Measurements from ENCODE around the gene GRIP1. TPM values are rescaled to one million over a fixed set of nuclear protein-coding genes. Genes with fewer than 3 reads are reported as not detected.

GRIP1 gene
- total and polyA plus RNA-seq, 2 donors from 2014 or later: 3.9 to 18.4 TPM

GRCh38 chr12:66707002-66707697, 28.3 kb upstream of the GRIP1 start:
- TF ChIP-seq CTCF (IDR thresholded peaks at IDR 0.05; ENCODE audit: borderline replicate concordance, extremely low read depth, insufficient read depth): no peak
- FAIRE-seq: no peak
- intact Hi-C loops (cut with DNase I): no loop called here

GRCh38 chr12:66699738-66700482, 21.0 kb upstream of the GRIP1 start:
- no peaks in the 10 kb centered on the region for H3K9me3 ChIP-seq (ENCODE audit: control insufficient read depth in 2 of 3, insufficient read depth in 1 of 3, low read length in 3 of 3)
- no peak for FAIRE-seq
- TF ChIP-seq CTCF (IDR thresholded peaks at IDR 0.05; ENCODE audit: borderline replicate concordance, extremely low read depth, insufficient read depth): no peak
- H3K36me3 ChIP-seq (ENCODE audit: control insufficient read depth in 2 of 3, insufficient read depth in 3 of 3, low read length in 3 of 3): no peaks in the 10 kb centered on the region
- no peak overlapping the region for H3K9ac ChIP-seq (ENCODE audit: low read length in 3 of 3)
- H3K27ac ChIP-seq (ENCODE audit: low read depth in 2 of 2, low read length in 2 of 2): no peak overlapping the region
- no peak for DNase-seq
- no peaks in the 10 kb centered on the region for H3K4me1 ChIP-seq (ENCODE audit: control insufficient read depth in 2 of 3, insufficient read depth in 2 of 3, low read depth in 1 of 3, low read length in 3 of 3)
- no peaks in the 10 kb centered on the region for H3K27me3 ChIP-seq (ENCODE audit: control insufficient read depth, insufficient read depth, low read length)
- no peak overlapping the region for H3K4me3 ChIP-seq (ENCODE audit: low read length in 3 of 3)
- intact Hi-C loops (cut with DNase I): no loop called here

More at GRCh38 chr12:66707002-66707697, 28.3 kb upstream of the GRIP1 start:
- Histone ChIP-seq H3K27me3 (ENCODE audit: control insufficient read depth, insufficient read depth, low read length) (no peaks in the 10 kb centered on the region), H3K4me1 (ENCODE audit: control insufficient read depth in 2 of 3, insufficient read depth in 2 of 3, low read depth in 1 of 3, low read length in 3 of 3) (no peaks in the 10 kb centered on the region), H3K36me3 (ENCODE audit: control insufficient read depth in 2 of 3, insufficient read depth in 3 of 3, low read length in 3 of 3) (no peaks in the 10 kb centered on the region), H3K27ac (ENCODE audit: low read depth in 2 of 2, low read length in 2 of 2) (no peak overlapping the region), H3K9me3 (ENCODE audit: control insufficient read depth in 2 of 3, insufficient read depth in 1 of 3, low read length in 3 of 3) (no peaks in the 10 kb centered on the region), H3K9ac (ENCODE audit: low read length in 3 of 3) (no peak overlapping the region), H3K4me3 (ENCODE audit: low read length in 3 of 3) (no peak overlapping the region)
- no peak for DNase-seq

GRCh38 chr12:66698558-66698957, 19.7 kb upstream of the GRIP1 start:
- Histone ChIP-seq H3K9me3 (ENCODE audit: control insufficient read depth in 2 of 3, insufficient read depth in 1 of 3, low read length in 3 of 3) (no peaks in the 10 kb centered on the region), H3K36me3 (ENCODE audit: control insufficient read depth in 2 of 3, insufficient read depth in 3 of 3, low read length in 3 of 3) (no peaks in the 10 kb centered on the region), H3K27me3 (ENCODE audit: control insufficient read depth, insufficient read depth, low read length) (no peaks in the 10 kb centered on the region), H3K27ac (ENCODE audit: low read depth in 2 of 2, low read length in 2 of 2) (no peak overlapping the region), H3K4me1 (ENCODE audit: control insufficient read depth in 2 of 3, insufficient read depth in 2 of 3, low read depth in 1 of 3, low read length in 3 of 3) (no peaks in the 10 kb centered on the region), H3K9ac (ENCODE audit: low read length in 3 of 3) (no peak overlapping the region), H3K4me3 (ENCODE audit: low read length in 3 of 3) (no peak overlapping the region)
- DNase-seq (no peak), FAIRE-seq (no peak)
- no peak for TF ChIP-seq CTCF (IDR thresholded peaks at IDR 0.05; ENCODE audit: borderline replicate concordance, extremely low read depth, insufficient read depth)
- intact Hi-C loops (cut with DNase I): no loop called here
